GM06990 (cell line): Measurements from ENCODE around the gene VPS52.

Source experiments
- DNase-seq: peaks from one replicate; pipeline ENCODE4 v3.0.0-alpha.2; 2011; ENCODE audit not compliant: insufficient read length; ENCODE audit errors: extremely low read depth
- H3K27me3 ChIP-seq: replicated peaks from 2 replicates; pipeline ENCODE4 v1.6.0; 2011; ENCODE audit warnings: low read length; ENCODE audit not compliant: control insufficient read depth, insufficient read depth
- H3K36me3 ChIP-seq: 2 replicates; pipeline ENCODE4 v1.5.1; 2011; ENCODE audit warnings: low read length; ENCODE audit not compliant: control insufficient read depth, insufficient read depth
- H3K4me3 ChIP-seq: replicated peaks from 2 replicates; pipeline ENCODE4 v1.5.1; 2011; ENCODE audit warnings: low read depth, mild to moderate bottlenecking, control low read depth, low read length
- CTCF ChIP-seq: IDR thresholded peaks from 2 replicates; pipeline ENCODE4 v1.5.1; 2011; ENCODE audit warnings: low read length, control low read depth, mild to moderate bottlenecking, inconsistent platforms; ENCODE audit not compliant: insufficient read depth, poor library complexity, severe bottlenecking

The VPS52 gene

GRCh38 chr6:33317669-33318425 is 46.2 kb upstream of the VPS52 start, which contains the start of gene ZBTB22:
TSS of gene ZBTB22 (minus strand) at chr6:33317744. CDS start at chr6:33316916, 828 bp downstream.
- no peak for TF ChIP-seq CTCF
- no peaks in the 10 kb centered on the region for H3K27me3 ChIP-seq
- H3K4me3 ChIP-seq = peak within 1 kb of the TSS; percentile 73
- DNase-seq = peak; percentile 93
- H3K36me3 ChIP-seq = peaks cover 25% of the 10 kb centered on the region

DNA sequence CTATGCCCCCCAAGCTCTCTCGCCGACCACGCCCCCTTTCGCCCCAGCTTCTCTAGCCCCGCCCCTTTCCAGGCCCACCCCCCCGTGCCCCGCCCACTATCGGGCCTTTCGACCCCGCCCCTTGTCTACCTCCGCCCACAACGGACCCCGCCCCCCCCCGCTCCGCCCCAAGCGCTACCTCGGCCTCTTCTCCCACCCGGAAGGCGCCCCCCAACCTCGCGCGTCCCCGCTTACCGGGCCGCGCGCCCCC is 45.7 kb upstream of the VPS52 start:
- Histone ChIP-seq H3K36me3 (peaks cover 25% of the 10 kb centered on the region), H3K4me3 (peak overlapping the region; percentile 73), H3K27me3 (no peaks in the 10 kb centered on the region)
- no peak for DNase-seq
- no peak for TF ChIP-seq CTCF

GRCh38 chr6:33316603-33317418 is 45.1 kb upstream of the VPS52 start:
- Histone ChIP-seq H3K27me3 (no peaks in the 10 kb centered on the region), H3K4me3 (peak overlapping the region; percentile 73), H3K36me3 (peaks cover 25% of the 10 kb centered on the region)
- no peak for TF ChIP-seq CTCF
- no peak for DNase-seq

DNA sequence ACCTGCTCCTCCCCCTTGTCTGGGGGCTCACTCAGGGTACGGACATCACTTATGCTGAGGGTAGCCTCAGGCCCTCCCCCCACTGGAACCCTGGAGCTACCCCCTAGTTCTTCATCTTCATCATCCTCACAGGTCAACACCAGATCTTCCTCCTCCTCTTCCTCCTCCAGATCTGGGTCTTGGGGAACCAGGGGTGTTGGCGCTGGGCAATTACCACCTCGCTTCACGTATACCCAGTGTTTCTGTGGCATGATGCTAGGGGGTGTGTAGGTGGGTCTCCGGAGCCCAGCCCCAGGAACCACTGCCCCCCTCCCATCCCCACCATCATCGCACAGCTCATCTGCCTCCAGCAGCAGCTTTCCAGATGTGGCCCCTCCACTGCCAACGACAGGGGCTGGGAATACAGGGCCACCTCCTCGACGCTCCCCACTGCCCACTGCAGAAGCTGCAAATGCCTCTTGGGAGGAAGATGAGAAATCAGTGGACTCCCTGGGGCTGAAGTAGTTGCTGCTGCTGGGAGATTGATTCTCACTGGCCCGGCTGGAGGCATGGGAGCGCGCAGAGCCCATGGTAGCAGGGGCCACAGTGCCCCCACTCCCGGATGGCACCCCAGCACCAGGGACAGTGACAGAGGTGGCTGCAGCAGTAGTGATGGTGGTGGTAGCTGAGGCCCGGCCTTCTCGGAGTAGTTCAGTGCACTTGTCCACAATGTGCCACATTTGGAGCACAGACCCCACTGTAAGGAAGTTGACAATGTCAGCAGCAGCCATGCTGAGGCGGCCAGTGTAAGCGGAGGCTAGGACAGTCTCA is 44.3 kb upstream of the VPS52 start:
- no peak for TF ChIP-seq CTCF
- Histone ChIP-seq H3K36me3 (peaks cover 24% of the 10 kb centered on the region), H3K4me3 (no peak overlapping the region), H3K27me3 (no peaks in the 10 kb centered on the region)
- DNase-seq = no peak

DNA sequence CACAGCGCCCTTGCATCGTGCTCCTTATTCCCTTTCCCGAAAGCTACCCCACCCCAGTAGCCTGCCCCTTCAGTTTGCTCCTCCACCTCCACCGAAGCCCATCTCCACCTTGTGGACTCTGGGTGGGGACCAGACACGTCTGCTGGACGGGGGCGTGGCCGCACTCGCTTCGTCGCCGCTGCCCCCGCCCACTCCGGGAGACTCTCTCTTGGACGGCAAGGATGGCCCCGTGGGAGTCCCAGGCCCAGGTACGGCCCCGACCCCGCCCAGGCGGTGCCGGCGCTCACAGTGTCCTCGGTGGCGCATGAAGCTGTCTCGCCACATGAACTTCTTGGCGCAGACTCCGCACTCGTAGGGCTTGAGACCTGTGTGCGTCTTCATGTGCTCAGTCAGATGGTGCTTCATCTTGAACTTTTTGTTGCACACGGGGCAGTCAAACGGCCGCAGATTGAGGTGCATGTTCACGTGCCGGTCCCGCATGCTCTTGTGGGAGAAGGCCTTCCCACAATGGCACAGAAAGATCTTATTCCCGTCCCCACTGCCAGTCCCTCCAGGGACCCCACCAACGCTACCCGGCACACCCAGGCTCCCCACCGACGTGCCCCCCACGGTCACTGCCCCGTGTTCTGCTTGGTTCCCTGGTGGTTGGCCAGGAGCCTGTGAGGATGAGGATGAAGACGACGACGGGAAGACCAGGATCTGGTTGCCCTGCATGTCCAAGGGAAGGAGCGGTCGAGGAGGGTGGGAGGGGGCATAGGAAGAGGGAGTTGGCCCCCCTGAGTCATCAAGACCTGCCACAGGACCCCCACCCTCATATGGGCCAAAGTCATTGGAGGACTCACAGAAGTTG is 43.5 kb upstream of the VPS52 start:
- peak overlapping the region; percentile 92 for H3K4me3 ChIP-seq
- peak; percentile 71 for DNase-seq
- TF ChIP-seq CTCF = no peak
- no peaks in the 10 kb centered on the region for H3K27me3 ChIP-seq
- H3K36me3 ChIP-seq = peaks cover 16% of the 10 kb centered on the region
